HCT116 (cell line): ENCODE data around the gene VANGL1. TPM values are rescaled to one million over a fixed set of nuclear protein-coding genes. Genes with fewer than 3 reads are reported as not detected.

Source experiments
- ATAC-seq: fragments of 200-7000 bp; cut with Tn5 transposase; 2 replicates; pipeline ENCODE4 v1.9.1; 2020; ENCODE audit warnings: mild to moderate bottlenecking, moderate library complexity
- BruUV-seq: library from RNA; stranded (reverse); fragments of 400-500 nt; replicated peaks from 2 replicates; lab custom pipeline; 2021; lab: Mats Ljungman, UMichigan
- CTCF ChIA-PET: fragments of 300-600 bp; sonication (Branson Sonifier 250); formaldehyde crosslinking; loops from one replicate; lab custom pipeline; 2021; ENCODE audit warnings: antibody characterized with exemption; lab: Charles Lee
- POLR2A ChIA-PET: fragments of 300-600, 350-600 bp; sonication (Branson Sonifier 250); formaldehyde crosslinking; loops from one replicate; lab custom pipeline; 2021; ENCODE audit warnings: antibody characterized with exemption; lab: Charles Lee
- RAD21 ChIA-PET, 2 experiments: fragments of 300-600 bp; sonication (Branson Sonifier 250); formaldehyde crosslinking; loops; one replicate each; lab custom pipeline; 2023; ENCODE audit warnings: low total read pairs in 2 of 2; ENCODE audit not compliant: uncharacterized antibody in 2 of 2, unreplicated experiment in 2 of 2, low non-redundant PET in 1 of 2; lab: Charles Lee
- DNase-seq: peaks from one replicate; pipeline ENCODE4 v3.0.0-alpha.2; 2010; ENCODE audit warnings: low read depth, low spot score
- H2AFZ ChIP-seq: fragments of 200-600 bp; shearing (Covaris generic), sonication (generic); 2 replicates; pipeline ENCODE4 v1.6.1; 2017; ENCODE audit warnings: low read depth, mixed run types, mixed read lengths, antibody characterized with exemption, low read length; ENCODE audit not compliant: poor library complexity, severe bottlenecking
- H3K27ac ChIP-seq: 2 replicates; pipeline ENCODE4 v1.5.1; 2012; ENCODE audit warnings: low read depth, low read length
- H3K27me3 ChIP-seq: fragments of 200-600 bp; sonication (generic); 2 replicates; pipeline ENCODE4 v1.6.1; 2016; ENCODE audit warnings: mixed run types, low read length, mixed read lengths; ENCODE audit not compliant: insufficient read depth
- H3K36me3 ChIP-seq, 2 experiments: fragments of 200-500 bp in 1 of 2; fragments of 200-600 bp in 1 of 2; sonication (Bioruptor generic) in 1 of 2; sonication (generic) in 1 of 2; 2 replicates each; pipeline versions ENCODE4 v1.5.1 to v1.6.1; 2014 to 2016; ENCODE audit warnings: low read length in 2 of 2, inconsistent platforms in 1 of 2, mixed read lengths in 1 of 2, mixed run types in 1 of 2; ENCODE audit not compliant: insufficient read depth in 2 of 2, control insufficient read depth in 1 of 2
- H3K4me1 ChIP-seq, 2 experiments: fragments of 200-600 bp in 1 of 2; sonication (generic) in 1 of 2; 2 replicates each; pipeline versions ENCODE4 v1.5.1 to v1.6.1; 2012 to 2017; ENCODE audit warnings: low read length in 2 of 2, inconsistent platforms in 1 of 2, mild to moderate bottlenecking in 1 of 2, mixed read lengths in 1 of 2, mixed run types in 1 of 2, moderate library complexity in 1 of 2; ENCODE audit not compliant: insufficient read depth in 2 of 2, control insufficient read depth in 1 of 2
- H3K4me2 ChIP-seq: fragments of 200-600 bp; sonication (generic); 2 replicates; pipeline ENCODE4 v1.6.1; 2017; ENCODE audit warnings: mixed run types, low read length, mixed read lengths
- H3K4me3 ChIP-seq, 2 experiments: fragments of 200-600 bp in 1 of 2; sonication (generic) in 1 of 2; replicated peaks in 1 of 2; 2 replicates each; pipeline ENCODE4 v1.5.1; 2011 to 2016; ENCODE audit warnings: low read length in 2 of 2, control low read depth in 1 of 2, low read depth in 1 of 2, mild to moderate bottlenecking in 1 of 2, mixed read lengths in 1 of 2, mixed run types in 1 of 2
- H3K79me2 ChIP-seq: fragments of 200-600 bp; sonication (generic); 2 replicates; pipeline ENCODE4 v1.6.1; 2017; ENCODE audit warnings: mild to moderate bottlenecking, mixed run types, low read length, moderate library complexity, mixed read lengths; ENCODE audit not compliant: insufficient read depth
- H3K9ac ChIP-seq: fragments of 200-600 bp; sonication (generic); 2 replicates; pipeline ENCODE4 v1.6.1; 2016; ENCODE audit warnings: low read length, mixed read lengths
- H3K9me2 ChIP-seq: fragments of 200-600 bp; sonication (generic), shearing (Covaris generic); 2 replicates; pipeline ENCODE4 v1.6.1; 2017; ENCODE audit warnings: mixed run types, mild to moderate bottlenecking, moderate library complexity; ENCODE audit not compliant: insufficient read depth
- H3K9me3 ChIP-seq, 2 experiments: fragments of 200-500 bp in 1 of 2; fragments of 200-600 bp in 1 of 2; sonication (Bioruptor generic) in 1 of 2; sonication (generic) in 1 of 2; 2 replicates each; pipeline ENCODE4 v1.6.1; 2014 to 2017; ENCODE audit warnings: low read length in 2 of 2, mixed read lengths in 2 of 2, inconsistent platforms in 1 of 2, low read depth in 1 of 2, mild to moderate bottlenecking in 1 of 2, mixed run types in 1 of 2, moderate library complexity in 1 of 2; ENCODE audit not compliant: control insufficient read depth in 1 of 2, insufficient read depth in 1 of 2
- H4K20me1 ChIP-seq: fragments of 200-600 bp; sonication (generic), shearing (Covaris generic); 2 replicates; pipeline ENCODE4 v1.6.1; 2017; ENCODE audit warnings: mixed run types, mild to moderate bottlenecking, moderate library complexity; ENCODE audit not compliant: insufficient read depth
- ATF3 ChIP-seq: IDR thresholded peaks from 2 replicates; pipeline ENCODE4 v1.6.1; 2012
- CBX3 ChIP-seq: IDR thresholded peaks from 2 replicates; pipeline ENCODE4 v1.6.1; 2012; ENCODE audit warnings: low read depth
- CEBPB ChIP-seq: IDR thresholded peaks from 2 replicates; pipeline ENCODE4 v1.6.1; 2012; ENCODE audit warnings: low read depth
- EGR1 ChIP-seq: IDR thresholded peaks from 2 replicates; pipeline ENCODE4 v1.6.1; 2012; ENCODE audit warnings: low read depth
- ELF1 ChIP-seq: IDR thresholded peaks from 2 replicates; pipeline ENCODE4 v1.6.1; 2012; ENCODE audit warnings: low read depth, borderline replicate concordance
- EZH2phosphoT487 ChIP-seq: fragments of 200-600 bp; IDR thresholded peaks from 2 replicates; pipeline ENCODE4 v1.6.1; 2018; ENCODE audit warnings: antibody characterized with exemption, borderline replicate concordance
- FOSL1 ChIP-seq: IDR thresholded peaks from 2 replicates; pipeline ENCODE4 v1.6.1; 2012; ENCODE audit warnings: low read depth
- JUND ChIP-seq: IDR thresholded peaks from 2 replicates; pipeline ENCODE4 v1.6.1; 2012
- POLR2A ChIP-seq: IDR thresholded peaks from 2 replicates; pipeline ENCODE4 v1.7.0; 2011; ENCODE audit warnings: borderline replicate concordance; ENCODE audit not compliant: insufficient read depth, insufficient read length; ENCODE audit errors: extremely low read depth
- RAD21 ChIP-seq: IDR thresholded peaks from 2 replicates; pipeline ENCODE4 v1.6.1; 2012; ENCODE audit warnings: low read depth, mild to moderate bottlenecking
- REST ChIP-seq: IDR thresholded peaks from 2 replicates; pipeline ENCODE4 v1.6.1; 2012; ENCODE audit warnings: low read depth
- SIN3A ChIP-seq: IDR thresholded peaks from 2 replicates; pipeline ENCODE4 v1.6.1; 2012; ENCODE audit warnings: low read depth
- SP1 ChIP-seq: IDR thresholded peaks from 2 replicates; pipeline ENCODE4 v1.6.1; 2012; ENCODE audit warnings: low read depth
- SRF ChIP-seq: IDR thresholded peaks from 2 replicates; pipeline ENCODE4 v1.6.1; 2012; ENCODE audit warnings: low read depth
- TCF7L2 ChIP-seq: IDR thresholded peaks from 2 replicates; pipeline ENCODE4 v1.7.0; 2011; ENCODE audit warnings: borderline replicate concordance, inconsistent platforms; ENCODE audit not compliant: insufficient read depth, insufficient read length; ENCODE audit errors: extremely low read depth
- YY1 ChIP-seq: IDR thresholded peaks from 2 replicates; pipeline ENCODE4 v1.6.1; 2011; ENCODE audit warnings: low read length, low read depth, moderate library complexity, mild to moderate bottlenecking; ENCODE audit not compliant: insufficient replicate concordance; ENCODE audit errors: extremely low read depth
- ZBTB33 ChIP-seq: IDR thresholded peaks from 2 replicates; pipeline ENCODE4 v1.6.1; 2011; ENCODE audit warnings: mild to moderate bottlenecking, low read length, moderate library complexity; ENCODE audit not compliant: insufficient replicate concordance; ENCODE audit errors: extremely low read depth
- ZFX ChIP-seq: fragments of 450-650 bp; IDR thresholded peaks from 2 replicates; pipeline ENCODE4 v1.6.1; 2017
- intact Hi-C: fragments of 100-400 bp; cut with micrococcal nuclease; formaldehyde crosslinking; loops from 2 replicates; pipeline ENCODE4 v1.10.0; 2022
- total RNA-seq: library from RNA; stranded (reverse); gene quantifications from one replicate; pipeline ENCODE4 v1.2.1, GENCODE V29; 2021; ENCODE audit not compliant: unreplicated experiment

The VANGL1 gene
- total RNA-seq, 1 experiment from 2014 or later, result 23.5 TPM

- CTCF ChIA-PET, result no interaction called here
- no peaks in the 10 kb centered on the region for H3K9me2 ChIP-seq
- no peaks in the 10 kb centered on the region for H3K9me3 ChIP-seq
- no peak overlapping the region for H3K9ac ChIP-seq
- POLR2A ChIA-PET, result no interaction called here
- ATAC-seq (no peak), DNase-seq (no peak)
- no peak overlapping the region for H3K4me2 ChIP-seq
- no peaks in the 10 kb centered on the region for H4K20me1 ChIP-seq
- RAD21 ChIA-PET, result no interaction called here
- no peak overlapping the region for H2AFZ ChIP-seq
- H3K27me3 ChIP-seq, result no peaks in the 10 kb centered on the region
- no peak overlapping the region for H3K4me3 ChIP-seq
- H3K27ac ChIP-seq, result no peak overlapping the region
- H3K4me1 ChIP-seq, result no peaks in the 10 kb centered on the region
- no peaks in the 10 kb centered on the region for H3K79me2 ChIP-seq
- intact Hi-C loops, result no loop called here
- no TSS peak for BruUV-seq
- no peaks in the 10 kb centered on the region for H3K36me3 ChIP-seq
- TF ChIP-seq TCF7L2, result no peak
- TF ChIP-seq CBX3, result no peak
- TF ChIP-seq EGR1, result no peak
- TF ChIP-seq CEBPB, result no peak
- TF ChIP-seq POLR2A, result no peak
- TF ChIP-seq SRF, result no peak
- no peak for TF ChIP-seq SIN3A
These were observed 28.0 kb upstream of the VANGL1 start for GRCh38 chr1:115613767-115614166.

GRCh38 chr1:115620453-115620852 is 21.3 kb upstream of the VANGL1 start:
- Histone ChIP-seq H3K9me2 (no peaks in the 10 kb centered on the region; the same call in 1 of the 2 replicates), H3K4me2 (no peak overlapping the region), H3K36me3 (no peaks in the 10 kb centered on the region), H2AFZ (no peak overlapping the region), H3K27ac (no peak overlapping the region), H3K27me3 (no peaks in the 10 kb centered on the region), H3K9me3 (peaks cover 0 to 3% of the 10 kb centered on the region in 2 experiments; a peak in 1 of 4 replicates), H4K20me1 (no peaks in the 10 kb centered on the region), H3K4me3 (no peak overlapping the region), H3K4me1 (no peaks in the 10 kb centered on the region), H3K79me2 (no peaks in the 10 kb centered on the region), H3K9ac (no peak overlapping the region)
- no peak for ATAC-seq
- BruUV-seq, result no TSS peak
- RAD21 ChIA-PET, result no interaction called here
- POLR2A ChIA-PET, result no interaction called here
- intact Hi-C loops, result no loop called here
- CTCF ChIA-PET, result no interaction called here
- TF ChIP-seq POLR2A, result no peak
- TF ChIP-seq ATF3, result no peak
- TF ChIP-seq SIN3A, result no peak
- TF ChIP-seq REST, result no peak
- TF ChIP-seq ZBTB33, result no peak
- TF ChIP-seq YY1, result no peak
- no peak for TF ChIP-seq JUND
- no peak for TF ChIP-seq SP1
- TF ChIP-seq RAD21, result no peak
- TF ChIP-seq ELF1, result no peak
- no peak for TF ChIP-seq EGR1
- TF ChIP-seq FOSL1, result no peak
- no peak for TF ChIP-seq EZH2phosphoT487
- TF ChIP-seq ZFX, result no peak
- no peak for DNase-seq
